ENCODE results near the gene ALOX15. TPM values are rescaled to one million over a fixed set of nuclear protein-coding genes. Genes with fewer than 3 reads are reported as not detected.

The ALOX15 gene
- total RNA-seq, 1 donor from 2014 or later: 1.7 TPM

- H3K9me3 ChIP-seq: no peaks in the 10 kb centered on the region
- H3K36me3 ChIP-seq: no peaks in the 10 kb centered on the region
- peak overlapping the region; percentile 42 for H3K27ac ChIP-seq
- peaks cover 26% of the 10 kb centered on the region for H3K27me3 ChIP-seq
- TF ChIP-seq CTCF (IDR thresholded peaks at IDR 0.05): no peak
- DNase-seq (peak; percentile 36), ATAC-seq (no peak)
- intact Hi-C loops (cut with DNase I): no loop called here
- H3K4me1 ChIP-seq: peaks cover 23% of the 10 kb centered on the region
- H3K4me3 ChIP-seq: no peak overlapping the region
These were observed 53.7 kb downstream of the ALOX15 start for GRCh38 chr17:4587803-4588202.

GRCh38 chr17:4587195-4587594 lies 54.3 kb downstream of the ALOX15 start:
- intact Hi-C loops (cut with DNase I): no loop called here
- Histone ChIP-seq H3K9me3 (no peaks in the 10 kb centered on the region), H3K36me3 (no peaks in the 10 kb centered on the region), H3K4me3 (no peak overlapping the region), H3K27me3 (peaks cover 26% of the 10 kb centered on the region), H3K27ac (no peak overlapping the region), H3K4me1 (peaks cover 23% of the 10 kb centered on the region)
- TF ChIP-seq CTCF (IDR thresholded peaks at IDR 0.05): no peak
- DNase-seq (peak; percentile 52), ATAC-seq (no peak)

DNA sequence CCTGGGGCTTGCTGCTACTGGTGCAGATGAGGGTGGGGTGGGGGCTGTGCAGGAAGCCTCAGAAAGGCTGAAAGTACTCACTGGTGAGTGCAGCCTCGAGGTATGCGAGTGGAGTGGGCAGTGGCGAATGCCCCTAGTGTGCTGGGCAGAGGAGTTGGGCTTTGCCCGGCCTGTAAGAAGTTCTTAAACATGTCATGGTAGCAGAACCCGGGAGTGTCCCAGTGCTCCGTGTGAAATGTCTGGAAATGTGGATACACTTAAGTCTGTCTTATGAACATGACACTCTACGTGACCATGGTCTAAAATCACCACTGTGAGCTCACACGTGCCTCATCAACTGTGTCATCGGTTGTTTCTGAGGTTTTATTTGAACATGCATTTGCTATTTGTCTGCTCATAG lies 55.4 kb downstream of the ALOX15 start:
- DNase-seq: peak; percentile 31
- H3K27me3 ChIP-seq: peaks cover 26% of the 10 kb centered on the region
- intact Hi-C loops (cut with DNase I): no loop called here
- no peak overlapping the region for H3K27ac ChIP-seq
- H3K9me3 ChIP-seq: no peaks in the 10 kb centered on the region
- no peaks in the 10 kb centered on the region for H3K36me3 ChIP-seq
- H3K4me3 ChIP-seq: peak overlapping the region; percentile 56
- ATAC-seq: no peak
- no peak for TF ChIP-seq CTCF (IDR thresholded peaks at IDR 0.05)
- H3K4me1 ChIP-seq: peaks cover 15% of the 10 kb centered on the region

DNA sequence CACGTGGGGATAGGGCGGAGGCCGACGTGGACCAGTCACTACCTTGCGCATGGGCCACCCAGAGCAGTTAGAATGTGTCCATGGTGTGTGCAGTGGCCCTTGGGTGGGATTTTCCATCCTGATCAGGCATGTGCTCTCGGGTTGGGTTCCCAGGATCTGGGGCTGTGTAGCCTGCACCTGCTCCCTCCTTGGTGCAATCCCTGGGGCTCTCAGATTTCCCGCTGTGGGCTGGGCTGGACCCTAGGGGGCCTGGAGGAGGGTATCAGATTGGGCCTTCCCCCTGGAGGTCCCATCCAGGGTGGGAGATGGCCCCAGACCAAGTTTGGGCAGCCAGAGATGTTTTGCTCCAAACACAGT lies 55.9 kb downstream of the ALOX15 start:
- Histone ChIP-seq H3K9me3 (no peaks in the 10 kb centered on the region), H3K27me3 (peaks cover 26% of the 10 kb centered on the region), H3K4me1 (peaks cover 15% of the 10 kb centered on the region), H3K4me3 (peak overlapping the region; percentile 56), H3K36me3 (no peaks in the 10 kb centered on the region), H3K27ac (no peak overlapping the region)
- no peak for TF ChIP-seq CTCF (IDR thresholded peaks at IDR 0.05)
- intact Hi-C loops (cut with DNase I): no loop called here
- no peak for ATAC-seq
- no peak for DNase-seq

DNA sequence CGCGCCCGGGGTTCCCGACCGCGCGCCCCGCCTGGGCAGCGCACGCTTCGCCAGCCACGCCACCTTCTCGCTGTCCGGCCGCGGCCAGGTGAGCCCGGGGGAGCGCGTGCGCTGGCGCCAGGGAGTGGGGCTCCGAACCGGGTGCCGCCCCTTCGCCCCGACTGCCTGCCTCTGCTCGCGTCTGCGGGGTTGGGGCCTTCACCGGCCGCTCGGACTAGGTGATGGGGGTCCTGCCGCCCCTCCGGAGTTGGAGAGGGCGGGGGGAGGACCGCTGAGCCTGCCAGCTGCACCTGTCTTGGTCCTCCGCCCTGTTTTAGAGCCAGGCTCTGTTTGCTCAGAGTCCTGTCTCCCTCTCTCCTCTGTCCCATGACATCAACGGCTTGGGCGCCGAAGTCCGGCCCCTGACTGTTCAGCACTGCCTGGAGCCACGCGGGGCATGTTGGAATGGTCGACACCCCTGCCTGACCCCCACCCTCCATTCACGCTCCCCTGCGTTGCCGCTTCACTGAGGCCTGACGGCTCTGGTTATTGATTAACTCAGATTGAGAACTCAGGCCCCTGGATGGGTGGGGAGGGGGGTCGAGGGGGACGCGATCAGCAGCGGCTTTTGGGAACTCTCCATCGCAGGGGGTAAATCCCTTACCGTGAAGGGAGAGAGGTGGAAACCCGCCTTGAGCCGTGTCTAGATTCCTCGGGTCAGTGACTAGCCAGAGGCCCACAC lies 56.4 kb downstream of the ALOX15 start:
- no peak overlapping the region for H3K27ac ChIP-seq
- no peak for ATAC-seq

More for the DNA sequence above, 56.4 kb downstream of the ALOX15 start:
- H3K9me3 ChIP-seq: no peaks in the 10 kb centered on the region
- peaks cover 15% of the 10 kb centered on the region for H3K4me1 ChIP-seq
- peaks cover 26% of the 10 kb centered on the region for H3K27me3 ChIP-seq
- peak; percentile 64 for DNase-seq
- TF ChIP-seq CTCF (IDR thresholded peaks at IDR 0.05): no peak
- intact Hi-C loops (cut with DNase I): no loop called here
- H3K4me3 ChIP-seq: peak overlapping the region; percentile 56
- no peaks in the 10 kb centered on the region for H3K36me3 ChIP-seq

Measured in upper lobe of right lung (tissue), 1 donor.